KBM-7 (cell line): ENCODE measurements around the gene NR2C1.
"Not testable (repeated sequence)": the region's sequence is repeated elsewhere in the genome, so short reads cannot be mapped to it uniquely, and the experiment has no call there.

ENCODE experiments used
- DNase-seq: peaks from one replicate; pipeline ENCODE4 v3.0.0-alpha.2; 2015
- in situ Hi-C: fragments of 300-500 bp; cut with MboI; formaldehyde crosslinking; loops from 2 replicates; pipeline ENCODE4 v1.14.3; 2020; ENCODE audit warnings: low sequenced_read_pairs, low pct_unique_long_range_greater_than_20kb, mixed read lengths

NR2C1 gene

DNA sequence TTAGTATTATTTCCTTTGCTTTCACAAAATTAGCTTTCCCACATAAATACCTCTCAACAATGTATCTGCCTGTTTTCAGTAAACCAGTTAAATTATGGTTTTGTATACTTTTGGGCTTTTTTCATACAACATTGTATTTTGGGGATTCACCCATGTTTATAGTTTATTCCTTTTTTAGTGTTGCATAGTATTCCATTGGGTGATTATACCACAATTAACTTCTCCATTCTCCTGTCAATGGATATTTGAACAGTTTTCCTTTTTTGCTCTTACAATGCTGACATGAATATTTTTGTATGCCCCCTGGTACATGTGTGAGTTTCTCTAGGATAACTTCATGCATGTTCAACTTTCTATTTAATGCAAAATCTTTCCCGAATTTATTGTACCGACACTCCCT lies 57.3 kb downstream of the NR2C1 start:
- in situ Hi-C loops = no loop called here
- DNase-seq = no peak

DNA sequence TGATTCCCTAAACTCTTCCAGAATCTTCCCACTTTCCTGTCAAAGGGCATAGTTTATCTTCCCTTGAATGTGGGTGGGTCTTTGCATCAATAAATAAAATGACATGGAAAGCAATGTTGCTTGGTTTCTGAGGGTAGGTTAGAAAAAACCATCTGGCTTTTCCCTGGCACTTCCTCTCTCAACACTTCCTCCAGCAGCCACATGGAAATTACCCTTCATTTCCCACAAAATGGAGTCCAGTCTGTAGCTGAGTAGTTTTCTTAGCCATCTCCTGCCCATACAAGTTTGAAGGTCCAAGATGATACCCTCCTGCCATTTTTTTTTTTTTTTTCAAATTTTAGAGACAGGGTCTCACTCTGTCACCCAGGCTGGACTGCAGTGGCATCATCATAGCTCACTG lies 58.9 kb downstream of the NR2C1 start:
- peak; percentile 9 for DNase-seq

GRCh38 chr12:95006206-95006605 lies 67.2 kb downstream of the NR2C1 start:
- in situ Hi-C loops = no loop called here
- no peak for DNase-seq

More for the DNA sequence above, 58.9 kb downstream of the NR2C1 start:
- in situ Hi-C loops = no loop called here

DNA sequence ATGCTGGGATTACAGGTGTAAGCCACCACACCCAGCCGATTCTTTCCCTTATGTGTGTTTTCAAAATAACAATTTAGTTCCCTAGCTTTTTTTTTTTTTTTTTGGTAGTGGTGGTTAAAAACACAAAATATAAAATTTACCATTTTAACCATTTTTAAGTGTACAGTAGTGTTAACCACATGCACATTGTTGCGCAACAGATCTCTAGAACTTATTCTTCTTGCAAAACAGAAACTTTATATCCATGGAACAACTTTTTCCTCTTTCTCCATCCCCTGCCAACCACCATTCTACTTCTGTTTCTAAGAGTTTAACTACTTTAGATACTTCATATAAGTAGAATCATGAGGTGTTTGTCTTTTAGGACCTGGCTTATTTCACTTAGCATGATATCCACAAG lies 68.8 kb downstream of the NR2C1 start:
- in situ Hi-C loops = no loop called here
- DNase-seq = peak; percentile 25

DNA sequence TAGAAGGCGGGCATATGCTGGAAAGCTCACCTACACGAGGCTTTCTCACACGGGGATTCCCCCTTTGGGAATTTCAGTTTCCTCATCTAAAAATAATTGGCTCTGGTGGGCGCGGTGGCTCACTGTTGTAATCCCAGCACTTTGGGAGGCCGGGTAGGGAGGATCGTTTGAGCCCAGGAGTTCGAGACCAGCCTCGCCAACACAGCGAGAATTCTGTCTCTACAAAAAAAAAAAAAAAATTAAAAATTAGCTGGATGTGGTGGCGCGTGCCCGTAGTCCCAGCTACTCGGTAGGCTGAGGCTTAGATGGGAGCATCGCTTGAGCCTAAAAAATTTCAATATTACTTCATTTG lies 69.5 kb downstream of the NR2C1 start:
- in situ Hi-C loops = no loop called here
- DNase-seq = no peak

DNA sequence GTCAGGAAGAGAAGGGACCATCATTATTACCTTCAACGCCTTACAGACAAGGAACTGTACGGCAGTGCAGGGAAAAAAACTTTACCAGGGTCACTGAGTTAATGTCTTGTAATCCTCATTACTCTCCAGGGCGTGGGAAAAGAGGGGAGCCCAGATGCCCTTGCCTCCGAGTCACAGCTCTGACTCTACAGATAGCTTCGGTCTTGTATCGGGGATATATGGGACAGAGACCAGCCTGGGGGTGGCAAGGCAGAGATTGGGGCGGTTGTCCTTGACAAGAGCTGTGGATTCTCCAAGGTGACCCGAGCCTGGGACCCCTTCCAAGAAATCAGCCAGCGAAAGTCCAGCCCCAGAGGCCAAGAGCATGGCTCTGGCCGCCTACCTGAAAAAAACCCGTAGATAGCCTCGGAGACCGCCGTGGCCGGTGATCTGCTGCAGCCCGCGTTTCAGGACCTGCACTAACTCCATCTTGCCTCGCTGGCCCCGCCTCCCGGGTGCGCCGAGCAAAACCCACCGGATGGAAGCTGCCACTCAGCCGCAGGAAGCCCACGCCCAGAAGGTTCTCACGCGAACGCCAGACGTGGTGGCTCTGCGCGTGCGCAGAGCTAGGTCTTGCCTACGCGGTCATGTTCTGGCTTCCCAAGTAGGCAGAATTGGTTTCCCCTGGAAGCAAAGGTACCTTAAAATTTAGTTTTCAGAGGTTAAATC lies 70.1 kb downstream of the NR2C1 start, which contains the start of gene NDUFA12:
TSS of gene NDUFA12 (minus strand) at position 485 of the 708 bp plus-strand sequence. CDS start at position 468, 17 bp downstream.
- in situ Hi-C loops = no loop called here

DNA sequence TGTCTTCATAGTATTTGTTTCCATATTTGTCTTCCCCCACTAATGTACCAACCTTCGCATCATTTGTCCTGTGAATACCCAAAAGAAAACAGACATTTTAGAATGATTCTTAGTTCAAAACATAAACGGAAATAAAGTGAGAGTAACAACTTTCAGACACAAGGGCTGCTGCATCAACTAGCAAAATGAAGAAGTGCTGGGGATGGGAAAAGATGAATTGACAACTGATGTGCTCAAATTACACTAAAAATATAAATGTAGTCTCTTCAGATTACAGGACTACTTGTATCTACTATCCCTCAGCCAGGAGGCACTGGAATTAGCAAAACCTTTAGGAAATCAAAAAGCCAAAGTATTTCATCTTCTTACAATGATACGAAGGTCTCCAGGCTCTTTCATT lies 70.7 kb downstream of the NR2C1 start:
- in situ Hi-C loops = no loop called here
- DNase-seq = no peak

More for the DNA sequence above, 70.1 kb downstream of the NR2C1 start, which contains the start of gene NDUFA12:
- peak; percentile 96 for DNase-seq

DNA sequence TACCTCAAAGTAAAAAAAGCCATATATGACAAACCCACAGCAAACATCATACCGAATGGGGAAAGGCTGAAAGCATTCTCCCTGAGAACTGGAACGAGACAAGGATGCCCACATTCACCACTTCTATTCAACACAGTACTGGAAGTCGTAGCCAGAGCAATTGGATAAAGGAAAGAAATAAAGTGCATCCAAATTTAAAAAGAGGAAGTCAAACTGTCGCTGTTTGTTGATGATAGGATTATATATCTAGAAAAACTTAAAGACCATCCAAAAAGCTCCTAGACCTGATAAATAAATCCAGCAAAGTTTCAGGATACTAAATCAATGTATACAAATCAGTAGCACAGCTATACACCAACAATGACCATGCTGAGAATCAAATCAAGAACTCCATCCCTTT lies 75.1 kb downstream of the NR2C1 start:
- in situ Hi-C loops = no loop called here
- peak; percentile 39 for DNase-seq

GRCh38 chr12:94997726-94998125 lies 75.7 kb downstream of the NR2C1 start:
- no peak for DNase-seq
- in situ Hi-C loops = no loop called here

DNA sequence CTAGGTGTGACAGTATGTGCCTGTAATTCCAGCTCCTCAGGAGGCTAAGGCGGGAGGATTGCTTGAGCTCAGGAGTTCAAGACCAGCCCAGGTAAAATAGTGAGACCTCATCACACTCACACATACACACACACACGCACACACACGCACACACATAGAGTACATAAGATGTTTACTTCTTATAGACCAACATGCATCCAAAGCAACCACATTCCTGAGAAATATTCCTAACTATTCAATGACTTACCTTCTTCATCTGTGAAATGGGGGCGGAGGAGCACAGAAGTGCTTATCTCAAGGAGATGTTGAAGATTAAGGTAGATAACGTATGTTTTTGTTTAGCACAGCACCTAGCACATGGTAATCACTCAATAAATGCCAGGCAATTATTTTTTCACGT lies 76.4 kb downstream of the NR2C1 start:
- DNase-seq = no peak
- in situ Hi-C loops = no loop called here

GRCh38 chr12:94994312-94994711 lies 79.1 kb downstream of the NR2C1 start:
- no peak for DNase-seq
- in situ Hi-C loops = no loop called here

DNA sequence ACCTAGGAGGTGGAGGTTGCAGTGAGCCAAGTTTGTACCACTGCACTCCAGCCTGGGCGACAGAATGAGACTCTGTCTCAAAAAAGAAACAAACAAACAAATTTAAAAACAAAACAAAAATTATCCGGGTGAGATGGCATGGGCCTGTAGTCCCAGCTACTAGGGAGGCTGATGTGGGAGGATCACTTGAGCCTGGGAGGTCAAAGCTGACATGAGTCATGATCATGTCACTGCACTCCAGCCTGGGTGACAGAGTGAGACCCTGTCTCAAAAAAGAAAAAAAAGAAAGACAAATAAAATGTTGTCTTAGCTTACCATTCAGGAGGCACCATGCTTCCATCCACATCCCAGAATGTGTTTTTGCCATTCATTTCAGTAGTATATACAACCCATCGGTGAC lies 79.6 kb downstream of the NR2C1 start:
- DNase-seq, in situ Hi-C loops: not testable (repeated sequence)

DNA sequence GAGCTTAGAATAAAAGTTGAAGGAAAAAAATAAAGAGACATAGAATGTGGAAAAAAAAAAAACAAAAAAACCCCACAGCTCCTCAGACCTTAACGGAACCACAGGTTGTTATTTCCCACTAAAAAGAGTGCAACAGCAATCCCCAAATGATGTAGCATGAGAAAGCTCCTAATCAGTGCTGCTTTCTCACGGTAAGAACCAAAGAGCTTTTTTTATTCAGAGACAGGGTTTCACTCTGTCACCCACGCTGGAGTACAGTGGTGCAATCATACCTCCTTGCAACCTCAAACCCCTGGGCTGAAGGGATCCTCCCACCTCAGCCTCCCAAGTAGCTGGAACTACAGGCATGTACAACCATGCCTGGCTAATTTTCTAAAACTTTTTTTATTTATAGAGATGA lies 83.2 kb downstream of the NR2C1 start:
- in situ Hi-C loops = no loop called here
- no peak for DNase-seq

- in situ Hi-C loops = no loop called here
These were observed 84.9 kb downstream of the NR2C1 start for GRCh38 chr12:94988471-94988870.

GRCh38 chr12:94987801-94988200 lies 85.6 kb downstream of the NR2C1 start:
- in situ Hi-C loops = no loop called here

More at GRCh38 chr12:94988471-94988870, 84.9 kb downstream of the NR2C1 start:
- DNase-seq = no peak

DNA sequence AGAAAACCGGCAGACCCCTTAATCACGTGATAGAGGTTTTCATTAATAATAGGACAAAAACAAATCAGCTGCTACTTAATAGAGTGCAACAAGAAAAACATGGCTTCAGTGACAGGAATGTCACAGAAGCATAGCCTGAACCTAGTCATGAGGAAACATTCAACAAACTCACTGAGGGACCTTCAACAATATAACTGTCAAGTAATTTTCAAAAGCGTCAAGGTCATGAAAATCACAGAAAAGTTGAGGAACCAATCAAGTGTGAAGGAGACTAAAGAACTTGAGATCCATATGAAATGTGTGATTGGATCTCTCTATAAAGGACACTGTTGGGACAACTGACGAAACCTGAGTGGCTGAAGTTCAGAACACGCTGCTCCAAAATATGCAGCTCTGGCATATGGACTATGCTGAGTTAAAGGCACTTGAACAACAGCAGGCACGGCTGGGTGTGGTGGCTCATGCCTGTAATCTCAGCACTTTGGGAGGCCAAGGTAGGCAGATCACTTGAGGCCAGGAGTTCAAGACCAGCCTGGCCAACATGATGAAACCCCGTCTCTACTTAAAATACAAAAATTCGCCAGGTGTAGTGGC lies 86.2 kb downstream of the NR2C1 start:
- DNase-seq = no peak
- in situ Hi-C loops = no loop called here

More at GRCh38 chr12:94987801-94988200, 85.6 kb downstream of the NR2C1 start:
- DNase-seq = no peak

DNA sequence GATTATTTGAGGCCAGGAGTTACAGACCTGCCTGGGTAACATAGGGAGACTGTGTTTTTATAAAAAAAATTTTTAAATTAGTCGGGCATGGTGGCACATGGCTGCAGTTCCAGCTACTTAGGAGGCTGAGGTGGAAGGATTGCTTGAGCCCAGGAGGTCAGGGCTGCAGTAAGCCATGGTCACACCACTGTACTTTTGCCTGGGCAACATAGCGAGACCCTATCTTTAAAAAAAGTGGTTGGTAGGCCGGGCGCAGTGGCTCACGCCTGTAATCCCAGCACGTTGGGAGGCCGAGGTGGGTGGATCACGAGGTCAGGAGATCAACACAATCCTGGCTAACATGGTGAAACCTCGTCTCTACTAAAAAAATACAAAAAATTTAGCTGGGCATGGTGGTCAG lies 88.3 kb downstream of the NR2C1 start:
- in situ Hi-C loops, DNase-seq: not testable (repeated sequence)

GRCh38 chr12:94983321-94983720 lies 90.1 kb downstream of the NR2C1 start:
- no peak for DNase-seq
- in situ Hi-C loops = no loop called here

DNA sequence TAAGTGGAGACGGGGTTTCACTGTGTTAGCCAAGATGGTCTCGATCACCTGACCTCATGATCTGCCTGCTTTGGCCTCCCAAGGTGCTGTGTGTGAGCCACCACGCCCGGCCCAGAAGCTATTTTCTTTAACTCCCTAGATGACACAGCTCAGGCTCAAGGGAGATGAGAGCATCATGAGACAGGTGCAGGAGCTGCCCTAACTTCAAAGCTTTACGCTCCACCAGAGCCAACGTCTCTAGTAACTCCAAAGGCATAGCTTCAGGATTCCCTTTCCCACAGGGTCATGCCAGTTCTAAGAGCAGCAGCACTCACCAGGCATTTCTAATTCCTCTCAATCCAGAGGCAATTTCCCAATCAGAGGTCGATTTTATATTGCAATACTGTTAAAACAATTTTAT lies 91.0 kb downstream of the NR2C1 start:
- DNase-seq = no peak
- in situ Hi-C loops = no loop called here

DNA sequence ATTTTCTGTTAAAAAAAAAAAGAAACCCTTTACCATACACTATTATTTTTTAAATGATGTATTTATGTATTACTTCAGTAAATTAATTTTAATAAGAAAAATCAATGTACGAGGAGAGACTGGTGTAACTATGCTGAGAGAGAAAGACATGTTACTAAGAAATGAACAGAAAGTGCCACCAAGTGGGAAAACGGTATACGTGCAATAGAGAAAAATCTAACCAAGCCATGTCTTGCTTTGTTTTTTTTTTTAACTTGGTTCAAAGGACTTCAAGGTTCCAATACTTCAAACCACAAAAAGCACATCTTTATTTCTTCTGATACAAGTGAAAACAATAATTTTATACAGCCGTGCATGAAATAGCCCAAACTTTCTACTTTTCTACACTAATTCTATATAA lies 92.8 kb downstream of the NR2C1 start:
- DNase-seq = peak; percentile 36
- in situ Hi-C loops = no loop called here

DNA sequence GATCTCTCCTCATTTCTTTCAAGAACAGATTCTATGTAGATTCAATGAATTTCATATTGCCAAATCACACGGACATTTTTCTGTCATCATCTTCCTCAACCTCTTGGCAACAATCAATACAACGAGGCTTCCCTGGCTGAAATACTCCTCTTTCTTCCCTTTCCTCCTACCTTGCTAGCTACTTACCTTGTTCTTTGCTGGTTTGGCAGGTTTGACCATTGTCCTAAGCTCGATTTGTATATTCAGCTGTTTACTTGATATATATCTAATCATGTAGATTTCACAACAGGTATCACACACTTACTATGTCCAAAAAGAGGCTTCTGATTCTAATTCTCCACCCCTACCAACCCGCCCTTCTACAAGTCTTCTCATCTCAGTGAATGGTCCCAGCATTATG lies 93.5 kb downstream of the NR2C1 start:
- in situ Hi-C loops = no loop called here

More for the DNA sequence above, 93.5 kb downstream of the NR2C1 start:
- DNase-seq = no peak
